RWPE1 (cell line): ENCODE data around the gene ARHGAP28.

ENCODE experiments used
- CTCF ChIA-PET: fragments of 350-600 bp; sonication (Branson Sonifier 250); formaldehyde crosslinking; extraction: SDS; loops from one replicate; lab custom pipeline; 2021; lab: Yijun Ruan, JAX
- POLR2A ChIA-PET: fragments of 400-600 bp; formaldehyde crosslinking; extraction: SDS; loops from one replicate; lab custom pipeline; 2020; ENCODE audit warnings: antibody characterized with exemption; ENCODE audit not compliant: low non-redundant PET; lab: Yijun Ruan, JAX
- DNase-seq: peaks from one replicate; pipeline ENCODE4 v3.0.0; 2012; ENCODE audit warnings: low spot score
- H3K27ac ChIP-seq: fragments of 450-650 bp; 2 replicates; pipeline ENCODE4 v1.5.1; 2017
- CTCF ChIP-seq: fragments of 450-650 bp; conservative IDR thresholded peaks from 2 replicates; pipeline ENCODE4 v1.5.1; 2017; ENCODE audit warnings: low read depth, mild to moderate bottlenecking

The ARHGAP28 gene

GRCh38 chr18:6881034-6881820, 151.7 kb downstream of the ARHGAP28 start:
- DNase-seq, result no peak
- H3K27ac ChIP-seq, result no peak overlapping the region
- no peak for TF ChIP-seq CTCF
- POLR2A ChIA-PET, result no interaction called here
- CTCF ChIA-PET, result no interaction called here

- TF ChIP-seq CTCF, result no peak
- H3K27ac ChIP-seq, result no peak overlapping the region
- POLR2A ChIA-PET, result no interaction called here
- DNase-seq, result no peak
- CTCF ChIA-PET, result no interaction called here
Observed at GRCh38 chr18:6882401-6882800, 152.9 kb downstream of the ARHGAP28 start.

GRCh38 chr18:6885006-6885481, 155.5 kb downstream of the ARHGAP28 start:
- H3K27ac ChIP-seq, result no peak overlapping the region
- ChIA-PET CTCF (interaction anchor here (0.6 to 0.7 kb wide), 2 partner anchors 465 to 1017 kb away, joined by 3 read pairs; no protein-coding TSS in a partner anchor), POLR2A (no interaction called here)
- DNase-seq, result no peak
- no peak for TF ChIP-seq CTCF

- peak; percentile 46 for DNase-seq
- peak; percentile 71 for TF ChIP-seq CTCF
- H3K27ac ChIP-seq, result no peak overlapping the region
- CTCF ChIA-PET, result interaction anchor here (0.6 to 1.0 kb wide), 4 partner anchors 153 to 342 kb away, joined by 3 to 4 read pairs (median 3); no protein-coding TSS in a partner anchor
- POLR2A ChIA-PET, result no interaction called here
Observed at GRCh38 chr18:6885992-6886796, 156.7 kb downstream of the ARHGAP28 start.

- ChIA-PET CTCF (interaction anchor here (0.6 to 1.0 kb wide), 4 partner anchors 343 to 1338 kb away, joined by 3 to 4 read pairs (median 4); no protein-coding TSS in a partner anchor), POLR2A (no interaction called here)
- no peak overlapping the region for H3K27ac ChIP-seq
- no peak for DNase-seq
- no peak for TF ChIP-seq CTCF
Observed at GRCh38 chr18:6886797-6887330, 157.3 kb downstream of the ARHGAP28 start.

- H3K27ac ChIP-seq, result no peak overlapping the region
- no peak for TF ChIP-seq CTCF
- ChIA-PET POLR2A (no interaction called here), CTCF (interaction anchor here (0.6 to 0.7 kb wide), 2 partner anchors 112 to 145 kb away, joined by 3 to 14 read pairs; no protein-coding TSS in a partner anchor)
- DNase-seq, result no peak
Observed at GRCh38 chr18:6891788-6892187, 162.3 kb downstream of the ARHGAP28 start.
